NK-92 (cell line): Measurements from ENCODE around the gene PRKAR1A.
"Not testable (repeated sequence)": the region's sequence is repeated elsewhere in the genome, so short reads cannot be mapped to it uniquely, and the experiment has no call there.

Source experiments
- DNase-seq: peaks from one replicate; lab custom pipeline; 2025; ENCODE audit not compliant: unreplicated experiment; lab: John Stamatoyannopoulos, UW

The PRKAR1A gene

GRCh38 chr17:68512247-68512959, at the start of gene PRKAR1A:
PRKAR1A (plus strand) TSS chr17:68512430; CDS start chr17:68515400, 2,970 bp downstream.
- peak; percentile 48 for DNase-seq

- DNase-seq, result no peak
Measured at GRCh38 chr17:68463211-68464019, 48.8 kb upstream of the PRKAR1A start.

- no peak for DNase-seq
Measured at GRCh38 chr17:68468334-68468733, 43.9 kb upstream of the PRKAR1A start.

- DNase-seq, result no peak
Measured at GRCh38 chr17:68468788-68469187, 43.4 kb upstream of the PRKAR1A start.

GRCh38 chr17:68470961-68471360, 41.3 kb upstream of the PRKAR1A start:
- no peak for DNase-seq

GRCh38 chr17:68480885-68481284, 31.3 kb upstream of the PRKAR1A start:
- no peak for DNase-seq

GRCh38 chr17:68482576-68483041, 29.6 kb upstream of the PRKAR1A start:
- DNase-seq, result no peak

- no peak for DNase-seq
Measured at GRCh38 chr17:68484458-68484857, 27.8 kb upstream of the PRKAR1A start.

GRCh38 chr17:68489919-68490318, 22.3 kb upstream of the PRKAR1A start:
- no peak for DNase-seq

GRCh38 chr17:68491381-68492231, 20.6 kb upstream of the PRKAR1A start:
- DNase-seq, result no peak

- DNase-seq, result not testable (repeated sequence)
Measured at GRCh38 chr17:68492394-68493054, 19.7 kb upstream of the PRKAR1A start.

GRCh38 chr17:68495081-68495480, 17.1 kb upstream of the PRKAR1A start:
- DNase-seq, result no peak

GRCh38 chr17:68497885-68498319, 14.3 kb upstream of the PRKAR1A start:
- DNase-seq, result no peak

GRCh38 chr17:68498479-68499326, 13.5 kb upstream of the PRKAR1A start:
- DNase-seq, result no peak

- no peak for DNase-seq
Measured at GRCh38 chr17:68499587-68499986, 12.6 kb upstream of the PRKAR1A start.

- DNase-seq, result no peak
Measured at GRCh38 chr17:68501074-68501473, 11.2 kb upstream of the PRKAR1A start.

- DNase-seq, result no peak
Measured at GRCh38 chr17:68505951-68506350, 6.3 kb upstream of the PRKAR1A start.

GRCh38 chr17:68507576-68507975, 4.7 kb upstream of the PRKAR1A start:
- DNase-seq, result no peak

- no peak for DNase-seq
Measured at GRCh38 chr17:68509141-68510057, 2.8 kb upstream of the PRKAR1A start.
